ENCODE results near the gene ZKSCAN5.
"Not testable (repeated sequence)": the region's sequence is repeated elsewhere in the genome, so short reads cannot be mapped to it uniquely, and the experiment has no call there.

The ZKSCAN5 gene

GRCh38 chr7:99490878-99491277 is 13.6 kb upstream of the ZKSCAN5 start:
- no peak for DNase-seq
- in situ Hi-C loops (cut with HindIII; ENCODE audit: low pct_ligation_motif_present, low pct_unique_long_range_greater_than_20kb, low sequenced_read_pairs): no loop called here

DNA sequence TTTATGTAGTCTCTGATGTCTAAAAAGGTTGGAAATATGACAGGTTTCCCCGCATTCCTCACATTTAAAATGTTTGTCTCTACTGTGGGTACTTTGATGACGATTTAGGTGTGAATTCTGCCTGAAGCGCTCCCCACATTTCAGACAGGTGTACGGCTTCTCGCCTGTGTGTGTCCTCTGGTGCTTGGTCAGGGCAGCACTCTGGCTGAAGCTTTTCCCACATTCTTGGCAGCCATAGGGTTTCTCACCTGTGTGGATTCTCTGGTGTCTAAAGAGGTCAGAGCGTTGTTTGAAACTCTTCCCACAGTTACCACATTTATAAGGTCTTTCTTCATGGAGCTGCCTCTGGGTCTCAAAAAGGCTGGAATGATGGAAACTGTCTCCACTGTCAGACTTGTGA is 10.6 kb upstream of the ZKSCAN5 start:
- in situ Hi-C loops (cut with HindIII; ENCODE audit: low pct_ligation_motif_present, low pct_unique_long_range_greater_than_20kb, low sequenced_read_pairs): no loop called here
- peak; percentile 48 for DNase-seq

DNA sequence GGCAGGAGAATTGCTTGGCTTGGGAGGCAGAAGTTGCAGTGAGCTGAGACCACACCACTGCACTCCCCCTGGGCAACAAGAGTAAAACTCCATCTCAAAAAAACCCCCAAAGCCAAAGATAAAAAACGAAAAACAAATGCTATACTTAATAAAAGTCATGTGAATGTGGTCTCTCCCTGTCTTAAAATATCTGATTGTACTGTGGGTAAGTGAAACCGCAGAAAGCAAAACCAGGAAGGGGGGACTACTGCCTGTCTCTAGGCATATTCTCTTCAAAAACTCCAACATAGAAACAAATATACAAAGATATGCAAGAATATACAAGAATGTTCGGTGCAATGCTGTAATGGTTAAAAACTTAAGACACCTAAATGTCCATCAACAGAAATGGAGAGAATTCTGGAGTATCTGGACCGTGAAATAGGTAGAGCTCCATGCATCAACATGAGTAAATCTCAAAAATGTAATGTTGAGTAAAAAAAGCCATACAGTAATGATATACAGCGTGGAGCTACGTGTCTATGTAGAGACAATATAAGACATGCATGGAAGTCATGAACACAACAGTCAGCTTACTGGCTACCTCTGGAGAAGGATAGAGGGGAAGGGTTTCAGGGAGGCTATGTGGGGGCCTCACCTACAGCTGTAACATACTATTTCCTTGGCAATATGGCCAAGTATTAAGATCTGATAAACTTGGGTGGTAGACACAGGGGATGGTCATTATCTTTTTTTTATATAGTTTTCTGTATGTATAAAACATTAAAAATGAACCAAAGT is 6.5 kb upstream of the ZKSCAN5 start:
- DNase-seq: no peak
- in situ Hi-C loops (cut with HindIII; ENCODE audit: low pct_ligation_motif_present, low pct_unique_long_range_greater_than_20kb, low sequenced_read_pairs): no loop called here

- no peak for DNase-seq
- in situ Hi-C loops (cut with HindIII; ENCODE audit: low pct_ligation_motif_present, low pct_unique_long_range_greater_than_20kb, low sequenced_read_pairs): no loop called here
These were observed 5.9 kb upstream of the ZKSCAN5 start for GRCh38 chr7:99498546-99498944.

- DNase-seq: peak; percentile 35
- in situ Hi-C loops (cut with HindIII; ENCODE audit: low pct_ligation_motif_present, low pct_unique_long_range_greater_than_20kb, low sequenced_read_pairs): no loop called here
These were observed 5.1 kb upstream of the ZKSCAN5 start for GRCh38 chr7:99499371-99499720.

- in situ Hi-C loops (cut with HindIII; ENCODE audit: low pct_ligation_motif_present, low pct_unique_long_range_greater_than_20kb, low sequenced_read_pairs): no loop called here
- peak; percentile 98 for DNase-seq
These were observed 4.5 kb upstream of the ZKSCAN5 start, which contains the start of gene ZNF394 for GRCh38 chr7:99499721-99500636. Gene ZNF394, minus strand, starts transcription at chr7:99500281. Its CDS starts 188 bp downstream, at chr7:99500093.

GRCh38 chr7:99500637-99501009 is 3.8 kb upstream of the ZKSCAN5 start:
- in situ Hi-C loops (cut with HindIII; ENCODE audit: low pct_ligation_motif_present, low pct_unique_long_range_greater_than_20kb, low sequenced_read_pairs): no loop called here
- DNase-seq: no peak

- in situ Hi-C loops (cut with HindIII; ENCODE audit: low pct_ligation_motif_present, low pct_unique_long_range_greater_than_20kb, low sequenced_read_pairs); DNase-seq: not testable (repeated sequence)
These were observed 3.2 kb upstream of the ZKSCAN5 start for GRCh38 chr7:99501236-99501635.

- in situ Hi-C loops (cut with HindIII; ENCODE audit: low pct_ligation_motif_present, low pct_unique_long_range_greater_than_20kb, low sequenced_read_pairs): no loop called here
- peak; percentile 99 for DNase-seq
These were observed 220 bp upstream of the ZKSCAN5 start for GRCh38 chr7:99504281-99504602.

DNA sequence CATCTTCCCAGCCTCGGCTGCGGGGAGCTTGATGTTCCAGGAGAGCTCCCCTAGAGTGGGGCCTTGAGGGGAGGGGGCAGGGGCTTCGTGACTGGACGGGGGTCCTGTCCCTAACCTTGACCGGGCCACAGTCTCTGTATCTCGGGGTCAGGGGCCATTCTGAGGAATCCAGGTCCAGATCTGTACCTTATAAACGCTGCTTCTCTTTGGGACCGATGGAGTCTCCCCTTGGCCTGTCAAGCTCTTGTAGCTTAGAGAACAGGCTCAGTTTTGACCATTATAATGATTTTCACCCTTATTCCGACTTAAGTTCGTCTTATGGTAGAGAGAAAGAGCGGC is 831 bp downstream of the ZKSCAN5 start:
- in situ Hi-C loops (cut with HindIII; ENCODE audit: low pct_ligation_motif_present, low pct_unique_long_range_greater_than_20kb, low sequenced_read_pairs): no loop called here
- no peak for DNase-seq

DNA sequence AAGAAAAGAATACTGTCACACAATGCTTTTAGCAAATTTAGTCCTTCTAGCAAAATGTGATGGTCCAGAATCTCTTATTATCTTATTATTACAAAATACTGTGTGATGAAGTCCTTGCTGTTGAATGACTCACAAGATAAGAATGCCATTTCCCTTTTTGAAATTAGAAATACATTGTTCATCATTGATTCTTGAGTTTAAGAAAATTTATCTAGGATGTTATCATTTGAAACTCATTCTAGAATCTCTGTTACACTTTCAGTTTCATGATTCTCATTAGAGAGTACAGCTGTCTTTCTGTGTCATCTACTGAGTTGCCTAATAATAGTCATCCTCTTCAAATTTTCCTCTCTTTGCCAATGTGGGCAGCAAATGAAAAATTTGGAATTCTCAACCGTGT is 9.6 kb downstream of the ZKSCAN5 start:
- no peak for DNase-seq
- in situ Hi-C loops (cut with HindIII; ENCODE audit: low pct_ligation_motif_present, low pct_unique_long_range_greater_than_20kb, low sequenced_read_pairs): no loop called here

DNA sequence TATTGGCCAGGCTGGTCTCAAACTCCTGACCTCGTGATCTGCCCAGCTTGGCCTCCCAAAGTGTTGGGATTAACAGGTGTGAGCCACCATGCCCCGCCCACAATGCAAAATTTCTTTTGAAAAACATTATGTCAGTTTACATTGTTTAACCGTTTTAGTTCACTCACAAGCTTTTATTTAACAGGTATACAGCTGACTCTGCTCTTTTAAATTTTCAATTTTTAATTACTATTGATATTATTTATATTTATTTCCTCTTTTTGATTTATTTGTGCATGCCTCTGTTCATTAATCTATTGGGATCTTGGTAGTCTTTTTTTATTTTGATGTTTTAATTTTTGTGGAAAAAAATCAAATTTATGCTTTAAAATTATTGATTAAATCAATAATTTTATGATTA is 16.9 kb downstream of the ZKSCAN5 start:
- no peak for DNase-seq
- in situ Hi-C loops (cut with HindIII; ENCODE audit: low pct_ligation_motif_present, low pct_unique_long_range_greater_than_20kb, low sequenced_read_pairs): no loop called here

DNA sequence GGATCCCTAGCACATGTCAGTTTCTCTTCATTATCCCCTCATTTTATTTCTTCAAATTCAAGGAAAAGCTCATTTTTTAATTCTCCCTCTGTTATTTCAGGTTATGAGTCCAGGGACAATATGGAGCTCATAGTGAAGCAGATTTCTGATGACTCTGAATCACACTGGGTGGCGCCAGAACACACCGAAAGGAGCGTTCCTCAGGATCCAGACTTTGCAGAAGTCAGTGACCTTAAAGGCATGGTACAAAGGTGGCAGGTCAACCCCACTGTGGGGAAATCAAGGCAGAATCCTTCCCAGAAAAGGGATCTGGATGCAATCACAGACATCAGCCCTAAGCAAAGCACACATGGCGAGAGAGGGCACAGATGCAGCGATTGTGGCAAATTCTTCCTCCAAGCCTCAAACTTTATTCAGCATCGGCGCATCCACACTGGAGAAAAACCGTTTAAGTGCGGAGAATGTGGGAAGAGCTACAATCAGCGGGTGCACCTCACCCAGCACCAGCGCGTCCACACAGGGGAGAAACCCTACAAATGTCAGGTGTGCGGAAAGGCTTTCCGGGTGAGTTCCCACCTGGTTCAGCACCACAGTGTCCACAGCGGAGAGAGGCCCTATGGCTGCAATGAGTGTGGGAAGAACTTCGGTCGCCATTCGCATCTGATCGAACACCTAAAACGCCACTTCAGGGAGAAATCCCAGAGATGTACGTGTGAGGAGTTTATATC is 21.4 kb downstream of the ZKSCAN5 start:
- peak; percentile 32 for DNase-seq
- in situ Hi-C loops (cut with HindIII; ENCODE audit: low pct_ligation_motif_present, low pct_unique_long_range_greater_than_20kb, low sequenced_read_pairs): no loop called here

DNA sequence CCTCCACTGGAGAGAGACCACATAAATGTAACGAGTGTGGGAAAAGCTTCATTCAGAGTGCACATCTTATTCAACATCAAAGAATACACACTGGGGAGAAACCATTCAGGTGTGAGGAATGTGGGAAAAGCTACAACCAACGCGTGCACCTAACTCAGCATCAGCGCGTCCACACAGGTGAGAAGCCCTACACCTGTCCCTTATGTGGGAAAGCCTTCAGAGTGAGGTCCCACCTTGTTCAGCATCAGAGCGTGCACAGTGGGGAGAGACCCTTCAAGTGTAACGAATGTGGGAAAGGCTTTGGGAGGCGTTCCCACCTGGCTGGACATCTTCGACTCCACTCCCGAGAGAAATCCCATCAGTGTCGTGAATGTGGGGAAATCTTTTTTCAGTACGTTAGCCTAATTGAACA is 26.9 kb downstream of the ZKSCAN5 start:
- peak; percentile 42 for DNase-seq
- in situ Hi-C loops (cut with HindIII; ENCODE audit: low pct_ligation_motif_present, low pct_unique_long_range_greater_than_20kb, low sequenced_read_pairs): no loop called here

- no peak for DNase-seq
- in situ Hi-C loops (cut with HindIII; ENCODE audit: low pct_ligation_motif_present, low pct_unique_long_range_greater_than_20kb, low sequenced_read_pairs): no loop called here
These were observed 31.2 kb downstream of the ZKSCAN5 start for GRCh38 chr7:99535667-99536066.

- in situ Hi-C loops (cut with HindIII; ENCODE audit: low pct_ligation_motif_present, low pct_unique_long_range_greater_than_20kb, low sequenced_read_pairs): no loop called here
- DNase-seq: no peak
These were observed 34.9 kb downstream of the ZKSCAN5 start for GRCh38 chr7:99539213-99539811.

DNA sequence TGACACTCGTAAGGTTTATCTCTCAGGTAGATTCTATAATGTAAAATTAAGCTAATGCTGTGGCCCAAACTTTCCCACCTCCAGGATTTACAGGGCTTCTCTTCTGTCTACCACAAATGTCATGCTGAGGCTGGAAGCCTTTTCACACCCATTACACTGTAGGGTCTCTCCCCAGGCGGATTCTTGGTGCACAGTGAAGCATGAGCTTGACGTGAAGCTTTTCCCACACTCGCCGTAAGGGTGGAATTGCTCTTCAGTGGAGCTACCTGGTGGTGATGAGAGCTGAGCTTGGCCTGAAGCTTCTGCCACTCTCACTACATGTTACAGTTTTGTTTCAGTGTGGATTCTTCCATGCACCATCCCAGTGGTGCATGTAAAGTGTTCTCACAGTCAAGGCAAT is 36.1 kb downstream of the ZKSCAN5 start:
- in situ Hi-C loops (cut with HindIII; ENCODE audit: low pct_ligation_motif_present, low pct_unique_long_range_greater_than_20kb, low sequenced_read_pairs): no loop called here
- no peak for DNase-seq

DNA sequence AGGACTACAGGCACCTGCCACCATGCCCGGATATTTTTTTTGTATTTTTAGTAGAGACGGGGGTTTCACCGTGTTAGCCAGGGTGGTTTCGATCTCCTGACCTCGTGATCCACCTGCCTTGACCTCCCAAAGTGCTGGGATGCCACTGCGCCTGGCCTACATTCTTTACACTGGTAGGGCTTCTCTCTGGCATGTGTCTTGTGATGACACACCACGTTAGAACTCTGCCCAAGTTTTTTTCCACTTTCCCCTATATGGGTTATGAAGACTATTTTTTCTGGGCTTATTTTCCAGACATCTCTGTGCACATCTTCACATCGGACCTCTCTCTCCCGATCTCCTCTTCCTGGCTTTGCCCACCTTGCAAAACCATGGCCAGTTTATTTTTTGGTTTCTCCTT is 36.8 kb downstream of the ZKSCAN5 start:
- in situ Hi-C loops (cut with HindIII; ENCODE audit: low pct_ligation_motif_present, low pct_unique_long_range_greater_than_20kb, low sequenced_read_pairs): no loop called here

GRCh38 chr7:99543081-99543671 is 38.7 kb downstream of the ZKSCAN5 start:
- in situ Hi-C loops (cut with HindIII; ENCODE audit: low pct_ligation_motif_present, low pct_unique_long_range_greater_than_20kb, low sequenced_read_pairs): no loop called here
- DNase-seq: no peak

More for the DNA sequence above, 36.8 kb downstream of the ZKSCAN5 start:
- no peak for DNase-seq

All from ACHN (cell line).